ENCODE measurements around the gene ZNF175.

ZNF175 gene

GRCh38 chr19:51586103-51586728 lies 15.1 kb downstream of the ZNF175 start:
- no peak for TF ChIP-seq CTCF (IDR thresholded peaks at IDR 0.05)

GRCh38 chr19:51586799-51587198 lies 15.7 kb downstream of the ZNF175 start:
- Histone ChIP-seq H3K4me3 (ENCODE audit: low read depth in 1 of 2, low read length in 1 of 2) (no peak overlapping the region), H3K4me1 (ENCODE audit: control insufficient read depth in 1 of 2, insufficient read depth in 1 of 2, low read depth in 1 of 2, low read length in 1 of 2) (peaks cover 20 to 26% of the 10 kb centered on the region in 2 experiments), H3K9me3 (peaks cover 5% of the 10 kb centered on the region), H3K27ac (peak overlapping the region; percentile 61), H3K27me3 (no peaks in the 10 kb centered on the region), H3K36me3 (no peaks in the 10 kb centered on the region)
- no peak for TF ChIP-seq CTCF (IDR thresholded peaks at IDR 0.05)

More at GRCh38 chr19:51586103-51586728, 15.1 kb downstream of the ZNF175 start:
- peak overlapping the region; percentile 61 for H3K27ac ChIP-seq
- H3K4me3 ChIP-seq (ENCODE audit: low read depth in 1 of 2, low read length in 1 of 2), result peak overlapping the region in 1 of 2 experiments; percentile 1
- no peaks in the 10 kb centered on the region for H3K36me3 ChIP-seq
- H3K27me3 ChIP-seq, result no peaks in the 10 kb centered on the region
- H3K9me3 ChIP-seq, result peaks cover 5% of the 10 kb centered on the region
- peaks cover 20 to 26% of the 10 kb centered on the region in 2 experiments for H3K4me1 ChIP-seq (ENCODE audit: control insufficient read depth in 1 of 2, insufficient read depth in 1 of 2, low read depth in 1 of 2, low read length in 1 of 2)

GRCh38 chr19:51587264-51588191 lies 16.4 kb downstream of the ZNF175 start:
- no peak overlapping the region for H3K4me3 ChIP-seq (ENCODE audit: low read depth in 1 of 2, low read length in 1 of 2)
- H3K27ac ChIP-seq, result no peak overlapping the region
- H3K4me1 ChIP-seq (ENCODE audit: control insufficient read depth in 1 of 2, insufficient read depth in 1 of 2, low read depth in 1 of 2, low read length in 1 of 2), result peaks cover 20 to 26% of the 10 kb centered on the region in 2 experiments
- no peaks in the 10 kb centered on the region for H3K27me3 ChIP-seq
- H3K9me3 ChIP-seq, result peaks cover 5% of the 10 kb centered on the region
- no peak for TF ChIP-seq CTCF (IDR thresholded peaks at IDR 0.05)
- no peaks in the 10 kb centered on the region for H3K36me3 ChIP-seq

DNA sequence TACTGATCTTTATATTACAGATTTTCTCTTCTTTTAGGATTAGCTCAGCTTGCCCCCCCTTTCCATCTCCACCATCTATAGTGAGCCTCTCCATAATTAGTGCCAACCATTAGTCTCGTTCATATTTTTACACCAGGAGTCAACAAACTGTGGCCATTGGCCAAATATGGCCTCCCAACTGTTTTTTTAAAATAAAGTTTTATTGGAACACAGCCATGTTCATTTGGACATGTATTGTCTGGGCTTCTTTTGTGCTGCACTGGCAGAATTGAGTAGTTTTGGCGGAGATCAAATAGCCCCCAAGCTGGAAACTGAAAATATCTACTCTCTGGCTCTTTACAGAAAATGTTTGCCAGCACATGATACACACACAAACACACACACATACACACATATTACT lies 18.4 kb downstream of the ZNF175 start:
- Histone ChIP-seq H3K36me3 (no peaks in the 10 kb centered on the region), H3K4me3 (ENCODE audit: low read depth in 1 of 2, low read length in 1 of 2) (no peak overlapping the region), H3K27me3 (no peaks in the 10 kb centered on the region), H3K9me3 (peaks cover 5% of the 10 kb centered on the region), H3K4me1 (ENCODE audit: control insufficient read depth in 1 of 2, insufficient read depth in 1 of 2, low read depth in 1 of 2, low read length in 1 of 2) (peaks cover 31 to 36% of the 10 kb centered on the region in 2 experiments), H3K27ac (no peak overlapping the region)
- TF ChIP-seq CTCF (IDR thresholded peaks at IDR 0.05), result no peak

GRCh38 chr19:51590441-51590840 lies 19.4 kb downstream of the ZNF175 start:
- H3K36me3 ChIP-seq, result no peaks in the 10 kb centered on the region
- no peak overlapping the region for H3K27ac ChIP-seq
- H3K27me3 ChIP-seq, result no peaks in the 10 kb centered on the region
- peaks cover 28 to 37% of the 10 kb centered on the region in 2 experiments for H3K4me1 ChIP-seq (ENCODE audit: control insufficient read depth in 1 of 2, insufficient read depth in 1 of 2, low read depth in 1 of 2, low read length in 1 of 2)
- H3K9me3 ChIP-seq, result peaks cover 5% of the 10 kb centered on the region
- TF ChIP-seq CTCF (IDR thresholded peaks at IDR 0.05), result no peak
- no peak overlapping the region for H3K4me3 ChIP-seq (ENCODE audit: low read depth in 1 of 2, low read length in 1 of 2)
